ENCODE results near the gene LCN6.
A peak's percentile ranks its signal among the peaks of the same experiment; 100 is the strongest.

DNA sequence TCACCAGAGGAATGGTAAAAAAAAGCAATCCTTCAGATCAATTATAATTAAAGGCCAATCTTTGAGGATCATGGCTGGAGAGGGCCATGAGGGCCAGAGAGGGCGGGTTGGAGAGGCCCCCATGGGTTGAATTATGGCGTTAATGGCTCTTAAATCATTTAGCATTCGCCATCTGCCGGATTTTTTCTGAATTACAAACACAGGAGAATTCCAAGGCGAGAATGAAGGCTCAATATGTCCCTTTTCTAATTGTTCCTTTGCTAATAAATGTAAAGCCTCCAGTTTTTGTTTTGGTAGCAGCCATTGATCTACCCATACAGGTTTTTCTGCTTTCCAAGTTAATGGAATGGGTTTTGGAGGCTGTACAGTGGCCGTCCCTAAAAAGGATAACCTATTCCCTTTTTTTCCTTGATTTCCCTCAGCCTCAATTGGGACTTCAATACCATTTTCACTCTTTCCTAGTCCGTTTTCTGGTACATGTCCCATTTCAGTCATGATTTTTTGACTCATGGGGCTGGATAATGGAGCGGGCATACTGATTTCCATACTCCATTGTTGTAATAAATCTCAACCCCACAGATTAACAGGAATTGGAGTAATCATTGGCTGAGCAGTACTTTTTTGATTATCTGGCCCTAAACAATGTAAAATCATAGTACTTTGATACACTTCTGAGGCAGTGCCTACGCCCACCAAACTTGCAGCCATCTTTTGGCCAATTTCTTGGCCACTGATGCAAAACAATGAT is 36.1 kb upstream of the LCN6 start:
- TF ChIP-seq POLR2A (IDR thresholded peaks at IDR 0.05): no peak
- TF ChIP-seq, protein P1, sequence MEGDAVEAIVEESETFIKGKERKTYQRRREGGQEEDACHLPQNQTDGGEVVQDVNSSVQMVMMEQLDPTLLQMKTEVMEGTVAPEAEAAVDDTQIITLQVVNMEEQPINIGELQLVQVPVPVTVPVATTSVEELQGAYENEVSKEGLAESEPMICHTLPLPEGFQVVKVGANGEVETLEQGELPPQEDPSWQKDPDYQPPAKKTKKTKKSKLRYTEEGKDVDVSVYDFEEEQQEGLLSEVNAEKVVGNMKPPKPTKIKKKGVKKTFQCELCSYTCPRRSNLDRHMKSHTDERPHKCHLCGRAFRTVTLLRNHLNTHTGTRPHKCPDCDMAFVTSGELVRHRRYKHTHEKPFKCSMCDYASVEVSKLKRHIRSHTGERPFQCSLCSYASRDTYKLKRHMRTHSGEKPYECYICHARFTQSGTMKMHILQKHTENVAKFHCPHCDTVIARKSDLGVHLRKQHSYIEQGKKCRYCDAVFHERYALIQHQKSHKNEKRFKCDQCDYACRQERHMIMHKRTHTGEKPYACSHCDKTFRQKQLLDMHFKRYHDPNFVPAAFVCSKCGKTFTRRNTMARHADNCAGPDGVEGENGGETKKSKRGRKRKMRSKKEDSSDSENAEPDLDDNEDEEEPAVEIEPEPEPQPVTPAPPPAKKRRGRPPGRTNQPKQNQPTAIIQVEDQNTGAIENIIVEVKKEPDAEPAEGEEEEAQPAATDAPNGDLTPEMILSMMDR (IDR thresholded peaks at IDR 0.05): peak; percentile 26 to 43 (median 36)
